ENCODE data around the gene CLEC4F. TPM values are rescaled to one million over a fixed set of nuclear protein-coding genes. Genes with fewer than 3 reads are reported as not detected.

Gene CLEC4F
- total and polyA plus RNA-seq, 2 of the 13 experiments (the other 11 are each of a cell fraction or from before 2014, with no cell fraction given), result 0.12 to 0.13 TPM

DNA sequence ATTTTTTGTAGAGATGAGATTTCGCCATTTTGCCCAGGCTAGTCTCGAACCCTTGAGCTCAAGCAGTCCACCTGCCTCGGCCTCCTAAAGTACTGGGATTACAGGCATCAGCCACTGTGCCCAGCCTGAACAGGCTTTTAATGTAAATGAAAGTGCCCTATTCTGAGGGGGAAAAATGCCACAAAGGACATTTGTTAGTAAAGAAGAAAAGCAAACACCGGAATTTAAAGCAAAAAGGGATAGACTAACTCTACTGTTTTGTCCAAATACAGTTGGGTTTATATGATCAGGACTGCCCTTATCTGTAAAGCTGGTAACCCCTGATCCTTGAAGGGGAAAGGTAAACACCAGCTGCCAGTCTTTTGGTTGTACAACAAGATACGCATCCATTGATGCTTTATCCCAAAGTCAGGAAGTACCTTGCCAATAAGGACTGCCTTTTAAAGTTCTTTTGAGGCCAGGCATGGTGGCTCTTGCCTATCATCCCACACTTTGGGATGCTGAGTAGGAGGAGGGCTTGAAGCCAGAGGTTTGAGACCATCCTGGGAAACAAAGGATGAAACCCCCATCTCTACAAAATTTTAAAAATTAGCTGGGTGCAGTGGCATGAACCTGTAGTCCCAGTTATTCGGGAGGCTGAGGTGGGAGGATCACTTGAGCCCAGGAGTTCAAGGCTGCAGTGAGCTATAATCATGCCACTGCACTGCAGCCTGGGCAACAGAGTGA lies 13.1 kb downstream of the CLEC4F start (continued):
- TF ChIP-seq, protein P1, sequence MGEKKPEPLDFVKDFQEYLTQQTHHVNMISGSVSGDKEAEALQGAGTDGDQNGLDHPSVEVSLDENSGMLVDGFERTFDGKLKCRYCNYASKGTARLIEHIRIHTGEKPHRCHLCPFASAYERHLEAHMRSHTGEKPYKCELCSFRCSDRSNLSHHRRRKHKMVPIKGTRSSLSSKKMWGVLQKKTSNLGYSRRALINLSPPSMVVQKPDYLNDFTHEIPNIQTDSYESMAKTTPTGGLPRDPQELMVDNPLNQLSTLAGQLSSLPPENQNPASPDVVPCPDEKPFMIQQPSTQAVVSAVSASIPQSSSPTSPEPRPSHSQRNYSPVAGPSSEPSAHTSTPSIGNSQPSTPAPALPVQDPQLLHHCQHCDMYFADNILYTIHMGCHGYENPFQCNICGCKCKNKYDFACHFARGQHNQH (CRISPR knock-in tag; IDR thresholded peaks at IDR 0.05), result peak; percentile 86
- TF ChIP-seq HNF4G (IDR thresholded peaks at IDR 0.05; ENCODE audit: borderline replicate concordance, low read depth, low read length) (peak; percentile 80), HNF4G (CRISPR knock-in tag; IDR thresholded peaks at IDR 0.05; ENCODE audit: borderline replicate concordance, low read depth) (no peak), ETV6 (CRISPR knock-in tag; conservative IDR thresholded peaks at IDR 0.05) (no peak), SRF (IDR thresholded peaks at IDR 0.05; ENCODE audit: low read depth, low read length) (0 out of 2 replicates have a peak, but pooled peaks have one; percentile 43), FOXO1 (CRISPR knock-in tag; IDR thresholded peaks at IDR 0.05) (peak; percentile 97), ZFP1 (CRISPR knock-in tag; IDR thresholded peaks at IDR 0.05) (peak; percentile 75; the same call in 1 of the 2 replicates), ZNF574 (CRISPR knock-in tag; IDR thresholded peaks at IDR 0.05) (peak; percentile 58), MATR3 (CRISPR knock-in tag; IDR thresholded peaks at IDR 0.05) (no peak), ZSCAN12 (CRISPR knock-in tag; IDR thresholded peaks at IDR 0.05) (no peak; the same call in 1 of the 2 replicates), CTCF (CRISPR knock-in tag; IDR thresholded peaks at IDR 0.05) (0 out of 2 replicates have a peak, but pooled peaks have one; percentile 8), MNT (IDR thresholded peaks at IDR 0.05) (no peak), ZIK1 (CRISPR knock-in tag; IDR thresholded peaks at IDR 0.05; ENCODE audit: borderline replicate concordance, low read depth) (no peak), SOX13 (IDR thresholded peaks at IDR 0.05) (peak; percentile 85), SOX13 (CRISPR knock-in tag; conservative IDR thresholded peaks at IDR 0.05 in 1 of 2, IDR thresholded peaks at IDR 0.05 in 1 of 2) (peak in 1 of 2 experiments; percentile 98; a peak in 2 of 4 replicates), ZNF883 (CRISPR knock-in tag; IDR thresholded peaks at IDR 0.05; ENCODE audit: not compliant biosample characterization) (no peak), FOXC1 (CRISPR knock-in tag; IDR thresholded peaks at IDR 0.05; ENCODE audit: borderline replicate concordance) (no peak), BHLHE40 (IDR thresholded peaks at IDR 0.05; ENCODE audit: low read length) (no peak), MIXL1 (CRISPR knock-in tag; IDR thresholded peaks at IDR 0.05) (peak; percentile 55; the same call in 1 of the 2 replicates), PCBP1 (IDR thresholded peaks at IDR 0.05; ENCODE audit: borderline replicate concordance, low read depth, low read length) (no peak)

Data from HepG2 (cell line).